ENCODE measurements around the gene GJC2. TPM values are rescaled to one million over a fixed set of nuclear protein-coding genes. Genes with fewer than 3 reads are reported as not detected.

GJC2 gene
- polyA plus RNA-seq, 1 donor from 2014 or later, result 2.3 TPM

DNA sequence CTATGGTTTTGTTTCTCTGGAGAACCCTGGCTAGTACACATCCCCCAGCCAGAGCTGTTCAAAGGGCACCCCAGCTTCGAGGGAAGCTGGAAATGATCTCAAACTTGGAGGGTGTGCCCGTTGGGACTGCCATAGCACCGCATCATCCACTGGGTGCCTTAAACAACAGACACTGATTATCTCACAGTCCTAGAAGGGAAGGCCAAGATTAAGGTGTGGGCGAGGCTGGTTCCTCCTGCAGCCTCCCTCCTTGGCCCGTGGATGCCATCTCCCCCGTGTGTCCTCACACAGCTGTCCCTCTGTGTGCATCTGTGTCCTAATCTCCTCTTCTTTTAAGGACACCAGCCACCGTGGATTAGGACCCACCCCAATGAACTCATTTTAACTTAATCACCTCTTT lies 11.6 kb downstream of the GJC2 start:
- H3K9me2 ChIP-seq (ENCODE audit: insufficient read depth, low read length), result no peaks in the 10 kb centered on the region
- TF ChIP-seq POLR2AphosphoS5 (IDR thresholded peaks at IDR 0.05) (no peak), SMC3 (conservative IDR thresholded peaks at IDR 0.05; ENCODE audit: poor library complexity) (no peak), EP300 (conservative IDR thresholded peaks at IDR 0.05; ENCODE audit: poor library complexity, severe bottlenecking) (no peak), MXI1 (conservative IDR thresholded peaks at IDR 0.05; ENCODE audit: poor library complexity, severe bottlenecking) (no peak), RAD21 (conservative IDR thresholded peaks at IDR 0.05) (no peak), EZH2 (IDR thresholded peaks at IDR 0.05; ENCODE audit: borderline replicate concordance, insufficient read depth, low read length, poor library complexity, severe bottlenecking) (no peak), TAF1 (IDR thresholded peaks at IDR 0.05; ENCODE audit: low read depth) (no peak)
- TF ChIP-seq, protein P1, sequence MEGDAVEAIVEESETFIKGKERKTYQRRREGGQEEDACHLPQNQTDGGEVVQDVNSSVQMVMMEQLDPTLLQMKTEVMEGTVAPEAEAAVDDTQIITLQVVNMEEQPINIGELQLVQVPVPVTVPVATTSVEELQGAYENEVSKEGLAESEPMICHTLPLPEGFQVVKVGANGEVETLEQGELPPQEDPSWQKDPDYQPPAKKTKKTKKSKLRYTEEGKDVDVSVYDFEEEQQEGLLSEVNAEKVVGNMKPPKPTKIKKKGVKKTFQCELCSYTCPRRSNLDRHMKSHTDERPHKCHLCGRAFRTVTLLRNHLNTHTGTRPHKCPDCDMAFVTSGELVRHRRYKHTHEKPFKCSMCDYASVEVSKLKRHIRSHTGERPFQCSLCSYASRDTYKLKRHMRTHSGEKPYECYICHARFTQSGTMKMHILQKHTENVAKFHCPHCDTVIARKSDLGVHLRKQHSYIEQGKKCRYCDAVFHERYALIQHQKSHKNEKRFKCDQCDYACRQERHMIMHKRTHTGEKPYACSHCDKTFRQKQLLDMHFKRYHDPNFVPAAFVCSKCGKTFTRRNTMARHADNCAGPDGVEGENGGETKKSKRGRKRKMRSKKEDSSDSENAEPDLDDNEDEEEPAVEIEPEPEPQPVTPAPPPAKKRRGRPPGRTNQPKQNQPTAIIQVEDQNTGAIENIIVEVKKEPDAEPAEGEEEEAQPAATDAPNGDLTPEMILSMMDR (IDR thresholded peaks at IDR 0.05; ENCODE audit: poor library complexity, severe bottlenecking), result no peak
- TF ChIP-seq, protein P2, sequence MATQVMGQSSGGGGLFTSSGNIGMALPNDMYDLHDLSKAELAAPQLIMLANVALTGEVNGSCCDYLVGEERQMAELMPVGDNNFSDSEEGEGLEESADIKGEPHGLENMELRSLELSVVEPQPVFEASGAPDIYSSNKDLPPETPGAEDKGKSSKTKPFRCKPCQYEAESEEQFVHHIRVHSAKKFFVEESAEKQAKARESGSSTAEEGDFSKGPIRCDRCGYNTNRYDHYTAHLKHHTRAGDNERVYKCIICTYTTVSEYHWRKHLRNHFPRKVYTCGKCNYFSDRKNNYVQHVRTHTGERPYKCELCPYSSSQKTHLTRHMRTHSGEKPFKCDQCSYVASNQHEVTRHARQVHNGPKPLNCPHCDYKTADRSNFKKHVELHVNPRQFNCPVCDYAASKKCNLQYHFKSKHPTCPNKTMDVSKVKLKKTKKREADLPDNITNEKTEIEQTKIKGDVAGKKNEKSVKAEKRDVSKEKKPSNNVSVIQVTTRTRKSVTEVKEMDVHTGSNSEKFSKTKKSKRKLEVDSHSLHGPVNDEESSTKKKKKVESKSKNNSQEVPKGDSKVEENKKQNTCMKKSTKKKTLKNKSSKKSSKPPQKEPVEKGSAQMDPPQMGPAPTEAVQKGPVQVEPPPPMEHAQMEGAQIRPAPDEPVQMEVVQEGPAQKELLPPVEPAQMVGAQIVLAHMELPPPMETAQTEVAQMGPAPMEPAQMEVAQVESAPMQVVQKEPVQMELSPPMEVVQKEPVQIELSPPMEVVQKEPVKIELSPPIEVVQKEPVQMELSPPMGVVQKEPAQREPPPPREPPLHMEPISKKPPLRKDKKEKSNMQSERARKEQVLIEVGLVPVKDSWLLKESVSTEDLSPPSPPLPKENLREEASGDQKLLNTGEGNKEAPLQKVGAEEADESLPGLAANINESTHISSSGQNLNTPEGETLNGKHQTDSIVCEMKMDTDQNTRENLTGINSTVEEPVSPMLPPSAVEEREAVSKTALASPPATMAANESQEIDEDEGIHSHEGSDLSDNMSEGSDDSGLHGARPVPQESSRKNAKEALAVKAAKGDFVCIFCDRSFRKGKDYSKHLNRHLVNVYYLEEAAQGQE (IDR thresholded peaks at IDR 0.05; ENCODE audit: borderline replicate concordance), result no peak
- H3F3A ChIP-seq (ENCODE audit: insufficient read depth, low read length, poor library complexity, severe bottlenecking), result no peaks in the 10 kb centered on the region
- no peak overlapping the region for H2AFZ ChIP-seq (ENCODE audit: low read depth, low read length)
- H3K4me3 ChIP-seq (ENCODE audit: low read length), result no peak overlapping the region
- H3K27me3 ChIP-seq (ENCODE audit: insufficient read depth, low read depth, low read length), result no peaks in the 10 kb centered on the region
- H3K79me2 ChIP-seq (replicated peaks; ENCODE audit: insufficient read depth, low read length), result peaks cover 2% of the 10 kb centered on the region
- no peaks in the 10 kb centered on the region for H3K36me3 ChIP-seq (ENCODE audit: insufficient read depth, low read length)
- no peak overlapping the region for H3K27ac ChIP-seq (ENCODE audit: low read length)
- H4K20me1 ChIP-seq (ENCODE audit: insufficient read depth), result no peaks in the 10 kb centered on the region
- H3K9me3 ChIP-seq (ENCODE audit: low read length), result no peaks in the 10 kb centered on the region
- no peak overlapping the region for H3K4me2 ChIP-seq (ENCODE audit: low read length)
- H3K9ac ChIP-seq (ENCODE audit: low read length), result no peak overlapping the region

DNA sequence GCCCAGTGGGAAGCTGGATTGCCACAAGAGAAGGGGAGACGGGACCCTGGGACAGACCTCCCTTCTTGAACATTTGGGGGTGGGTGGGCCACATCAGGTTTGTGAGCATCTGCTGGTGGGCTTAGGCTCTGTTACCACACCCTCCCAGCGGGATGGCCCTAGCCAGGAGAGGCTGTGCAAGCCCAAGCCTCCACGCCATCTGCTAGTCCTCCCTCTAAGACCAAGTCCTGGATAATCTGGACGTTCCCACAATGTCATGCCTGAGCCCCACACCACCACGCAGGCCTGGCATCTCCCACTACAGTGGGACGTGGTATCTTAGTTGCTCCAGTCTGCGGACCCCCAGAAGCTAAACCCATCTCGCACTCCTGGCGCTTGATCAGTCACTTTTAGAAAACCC lies 12.1 kb downstream of the GJC2 start:
- Histone ChIP-seq H3K4me2 (ENCODE audit: low read length) (no peak overlapping the region), H3K9me3 (ENCODE audit: low read length) (no peaks in the 10 kb centered on the region), H3K79me2 (replicated peaks; ENCODE audit: insufficient read depth, low read length) (peaks cover 7% of the 10 kb centered on the region), H3K36me3 (ENCODE audit: insufficient read depth, low read length) (no peaks in the 10 kb centered on the region), H2AFZ (ENCODE audit: low read depth, low read length) (no peak overlapping the region), H3K27ac (ENCODE audit: low read length) (no peak overlapping the region), H3K27me3 (ENCODE audit: insufficient read depth, low read depth, low read length) (no peaks in the 10 kb centered on the region), H4K20me1 (ENCODE audit: insufficient read depth) (no peaks in the 10 kb centered on the region), H3K4me3 (ENCODE audit: low read length) (no peak overlapping the region), H3F3A (ENCODE audit: insufficient read depth, low read length, poor library complexity, severe bottlenecking) (no peaks in the 10 kb centered on the region), H3K9me2 (ENCODE audit: insufficient read depth, low read length) (no peaks in the 10 kb centered on the region), H3K9ac (ENCODE audit: low read length) (no peak overlapping the region)
- TF ChIP-seq, protein P1 (IDR thresholded peaks at IDR 0.05; ENCODE audit: poor library complexity, severe bottlenecking), result no peak
- no peak for TF ChIP-seq EZH2 (IDR thresholded peaks at IDR 0.05; ENCODE audit: borderline replicate concordance, insufficient read depth, low read length, poor library complexity, severe bottlenecking)
- TF ChIP-seq RAD21 (conservative IDR thresholded peaks at IDR 0.05), result no peak
- no peak for TF ChIP-seq SMC3 (conservative IDR thresholded peaks at IDR 0.05; ENCODE audit: poor library complexity)
- TF ChIP-seq TAF1 (IDR thresholded peaks at IDR 0.05; ENCODE audit: low read depth), result no peak
- TF ChIP-seq, protein P2 (IDR thresholded peaks at IDR 0.05; ENCODE audit: borderline replicate concordance), result no peak
- TF ChIP-seq EP300 (conservative IDR thresholded peaks at IDR 0.05; ENCODE audit: poor library complexity, severe bottlenecking), result no peak
- TF ChIP-seq POLR2AphosphoS5 (IDR thresholded peaks at IDR 0.05), result no peak
- TF ChIP-seq MXI1 (conservative IDR thresholded peaks at IDR 0.05; ENCODE audit: poor library complexity, severe bottlenecking), result no peak

Measured in neural cell (in vitro differentiated cells).